ENCODE data around the gene CES2.

CES2 gene

GRCh38 chr16:66891360-66891759 is 44.0 kb upstream of the CES2 start:
- H3K9me2 ChIP-seq (replicated peaks; ENCODE audit: insufficient read depth, low read length), result no peaks in the 10 kb centered on the region
- H3K79me2 ChIP-seq (ENCODE audit: low read length), result peaks cover 10% of the 10 kb centered on the region; the same call in 1 of the 2 replicates
- H4K20me1 ChIP-seq (ENCODE audit: insufficient read depth, low read length), result no peaks in the 10 kb centered on the region
- no peaks in the 10 kb centered on the region for H3K4me1 ChIP-seq (ENCODE audit: low read length)
- no peaks in the 10 kb centered on the region for H3K9me3 ChIP-seq (replicated peaks; ENCODE audit: insufficient read depth, low read length)
- TF ChIP-seq EZH2phosphoT487 (IDR thresholded peaks at IDR 0.05; ENCODE audit: low read length), result no peak
- TF ChIP-seq EZH2 (optimal IDR thresholded peaks at IDR 0.05; ENCODE audit: low read depth, low read length), result no peak
- TF ChIP-seq CTCF (IDR thresholded peaks at IDR 0.05; ENCODE audit: low read length), result no peak
- no peaks in the 10 kb centered on the region for H3K36me3 ChIP-seq (replicated peaks; ENCODE audit: insufficient read depth, low read length)
- no peak for DNase-seq
- H3K9ac ChIP-seq (ENCODE audit: low read length), result no peak overlapping the region
- no peaks in the 10 kb centered on the region for H3K27me3 ChIP-seq (replicated peaks; ENCODE audit: insufficient read depth, low read length)
- no peak overlapping the region for H3K4me3 ChIP-seq (ENCODE audit: low read length)
- H2AFZ ChIP-seq (ENCODE audit: low read length), result no peak overlapping the region
- H3F3A ChIP-seq (ENCODE audit: insufficient read depth, low read length), result no peaks in the 10 kb centered on the region
- H3K4me2 ChIP-seq (ENCODE audit: low read depth, low read length), result no peak overlapping the region
- H3K27ac ChIP-seq (ENCODE audit: low read length), result no peak overlapping the region

- Histone ChIP-seq H3K4me2 (ENCODE audit: low read depth, low read length) (no peak overlapping the region), H3K9me3 (replicated peaks; ENCODE audit: insufficient read depth, low read length) (no peaks in the 10 kb centered on the region), H3K9ac (ENCODE audit: low read length) (no peak overlapping the region), H3K9me2 (replicated peaks; ENCODE audit: insufficient read depth, low read length) (no peaks in the 10 kb centered on the region), H3K27me3 (replicated peaks; ENCODE audit: insufficient read depth, low read length) (no peaks in the 10 kb centered on the region), H2AFZ (ENCODE audit: low read length) (no peak overlapping the region), H3K79me2 (ENCODE audit: low read length) (0 out of 2 replicates have a peak, but pooled peaks cover 6% of the 10 kb centered on the region), H3K27ac (ENCODE audit: low read length) (no peak overlapping the region), H4K20me1 (ENCODE audit: insufficient read depth, low read length) (no peaks in the 10 kb centered on the region), H3K4me1 (ENCODE audit: low read length) (no peaks in the 10 kb centered on the region), H3K4me3 (ENCODE audit: low read length) (no peak overlapping the region), H3K36me3 (replicated peaks; ENCODE audit: insufficient read depth, low read length) (no peaks in the 10 kb centered on the region), H3F3A (ENCODE audit: insufficient read depth, low read length) (no peaks in the 10 kb centered on the region)
- no peak for DNase-seq
- TF ChIP-seq CTCF (IDR thresholded peaks at IDR 0.05; ENCODE audit: low read length) (no peak), EZH2phosphoT487 (IDR thresholded peaks at IDR 0.05; ENCODE audit: low read length) (no peak), EZH2 (optimal IDR thresholded peaks at IDR 0.05; ENCODE audit: low read depth, low read length) (no peak)
These were observed 43.5 kb upstream of the CES2 start for GRCh38 chr16:66891797-66892196.

DNA sequence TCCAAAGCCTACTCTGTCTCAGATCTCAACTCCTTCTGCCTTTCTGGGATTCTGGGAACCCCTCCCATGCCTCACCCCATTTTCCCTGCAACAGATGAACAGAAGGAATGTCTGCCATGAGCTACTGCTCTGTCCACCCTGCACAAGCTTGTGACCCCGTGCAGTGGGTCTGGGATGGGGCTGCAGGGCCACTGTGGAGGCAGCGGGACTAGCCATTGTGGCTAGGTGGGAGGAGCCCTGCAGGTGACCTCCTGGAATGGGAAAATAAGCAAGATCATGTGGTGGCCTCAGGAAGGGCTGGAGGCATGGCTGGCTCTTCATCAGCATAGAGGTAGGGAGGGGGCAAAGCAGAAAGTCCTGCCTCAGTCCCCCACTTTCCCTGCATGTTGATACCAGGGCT is 41.3 kb upstream of the CES2 start:
- Histone ChIP-seq H3K4me3 (ENCODE audit: low read length) (no peak overlapping the region), H3K9ac (ENCODE audit: low read length) (no peak overlapping the region), H3K36me3 (replicated peaks; ENCODE audit: insufficient read depth, low read length) (no peaks in the 10 kb centered on the region), H3K9me3 (replicated peaks; ENCODE audit: insufficient read depth, low read length) (no peaks in the 10 kb centered on the region), H3K27ac (ENCODE audit: low read length) (no peak overlapping the region), H3K4me1 (ENCODE audit: low read length) (no peaks in the 10 kb centered on the region), H4K20me1 (ENCODE audit: insufficient read depth, low read length) (no peaks in the 10 kb centered on the region), H2AFZ (ENCODE audit: low read length) (no peak overlapping the region), H3F3A (ENCODE audit: insufficient read depth, low read length) (no peaks in the 10 kb centered on the region), H3K9me2 (replicated peaks; ENCODE audit: insufficient read depth, low read length) (no peaks in the 10 kb centered on the region), H3K4me2 (ENCODE audit: low read depth, low read length) (no peak overlapping the region), H3K79me2 (ENCODE audit: low read length) (no peaks in the 10 kb centered on the region), H3K27me3 (replicated peaks; ENCODE audit: insufficient read depth, low read length) (no peaks in the 10 kb centered on the region)
- no peak for TF ChIP-seq EZH2 (optimal IDR thresholded peaks at IDR 0.05; ENCODE audit: low read depth, low read length)
- no peak for TF ChIP-seq CTCF (IDR thresholded peaks at IDR 0.05; ENCODE audit: low read length)
- TF ChIP-seq EZH2phosphoT487 (IDR thresholded peaks at IDR 0.05; ENCODE audit: low read length), result no peak
- DNase-seq, result no peak

All from MM.1S (cell line).